Activated naive CD4-positive, alpha-beta T cell treated with Interleukin-2 at 50 U/mL for 16 hours (primary cell): ENCODE data around the gene PLPP4.

ENCODE experiments used
- DNase-seq: peaks from one replicate; pipeline ENCODE4 v3.0.0-alpha.2; 2020

Gene PLPP4

GRCh38 chr10:120527691-120528090 is 70.7 kb downstream of the PLPP4 start:
- no peak for DNase-seq

- no peak for DNase-seq
Observed at GRCh38 chr10:120530699-120531098, 73.7 kb downstream of the PLPP4 start.

DNA sequence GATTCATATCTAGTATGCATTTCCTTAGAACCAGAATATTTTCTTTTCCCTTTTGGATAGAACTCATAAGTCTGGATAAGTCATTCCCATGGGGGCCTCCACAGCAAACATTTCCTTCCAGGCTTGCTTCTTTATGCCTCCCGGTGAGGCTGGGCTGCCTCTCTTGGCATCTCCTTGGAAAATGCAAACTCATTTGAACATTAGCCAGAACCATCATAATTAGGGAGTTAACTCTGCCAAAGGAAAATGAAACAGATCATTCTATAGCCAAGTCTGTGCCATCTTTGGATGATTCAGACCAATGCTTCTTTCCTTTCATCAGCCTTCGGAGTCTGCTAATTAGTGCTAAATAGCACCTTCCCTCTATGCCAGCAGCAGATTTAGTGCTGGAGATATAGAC is 81.1 kb downstream of the PLPP4 start:
- no peak for DNase-seq

GRCh38 chr10:120539076-120539475 is 82.0 kb downstream of the PLPP4 start:
- no peak for DNase-seq

DNA sequence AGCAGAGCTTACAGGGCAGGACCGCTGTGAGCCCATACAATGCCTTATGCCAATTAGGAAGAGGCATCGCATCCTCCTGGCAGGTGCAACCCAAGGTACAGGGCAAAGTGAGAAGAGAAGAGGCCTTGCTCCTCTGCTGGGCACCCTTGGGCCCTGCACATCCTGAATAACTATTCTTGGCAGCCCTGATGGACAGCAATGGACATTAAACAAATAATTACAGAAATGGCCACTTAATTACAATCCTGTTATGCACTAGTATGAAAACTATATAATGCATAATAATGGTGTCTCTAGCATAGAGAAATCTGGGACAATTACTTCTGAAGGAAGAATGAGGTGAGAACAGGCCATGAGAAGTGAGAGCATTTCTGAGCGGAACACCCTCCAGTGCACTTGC is 83.5 kb downstream of the PLPP4 start:
- no peak for DNase-seq

DNA sequence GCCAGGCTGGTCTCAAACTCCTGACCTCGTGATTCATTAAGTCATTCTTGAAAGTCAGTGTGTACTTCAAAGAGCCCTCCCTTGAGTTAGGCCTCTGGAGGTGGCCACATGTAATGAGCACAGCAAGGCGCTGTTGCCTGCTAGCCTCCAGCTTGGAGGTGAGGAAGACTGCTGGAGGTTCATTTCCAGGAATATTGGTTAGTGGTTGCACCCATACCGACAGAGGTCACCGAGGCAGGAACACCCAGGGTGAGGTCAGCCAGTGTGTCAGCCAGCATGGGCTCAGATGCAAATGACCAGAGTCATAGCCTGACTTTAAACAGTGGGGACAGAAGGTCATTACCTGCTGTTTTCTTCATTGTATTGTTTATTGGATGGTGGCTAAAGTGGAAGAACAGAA is 85.0 kb downstream of the PLPP4 start:
- no peak for DNase-seq

DNA sequence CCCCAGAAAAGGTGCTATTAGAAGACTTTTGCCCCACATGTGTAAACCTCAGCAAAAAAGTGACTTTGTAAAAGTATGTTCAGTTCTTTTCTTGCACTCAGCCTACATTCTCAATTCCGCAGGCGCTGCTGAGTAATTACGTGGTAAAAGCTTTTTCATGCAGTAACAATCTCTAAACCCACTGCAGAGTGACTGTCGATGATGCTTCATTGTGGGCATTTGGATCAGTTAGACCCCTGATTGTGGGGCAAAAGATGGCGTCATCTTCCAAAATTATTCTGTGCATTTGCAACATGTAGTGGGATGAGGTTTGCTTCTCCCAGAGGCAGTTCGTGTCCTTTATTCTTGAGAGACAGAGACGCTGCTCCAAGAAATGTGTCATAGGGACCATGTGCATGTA is 85.6 kb downstream of the PLPP4 start:
- no peak for DNase-seq

DNA sequence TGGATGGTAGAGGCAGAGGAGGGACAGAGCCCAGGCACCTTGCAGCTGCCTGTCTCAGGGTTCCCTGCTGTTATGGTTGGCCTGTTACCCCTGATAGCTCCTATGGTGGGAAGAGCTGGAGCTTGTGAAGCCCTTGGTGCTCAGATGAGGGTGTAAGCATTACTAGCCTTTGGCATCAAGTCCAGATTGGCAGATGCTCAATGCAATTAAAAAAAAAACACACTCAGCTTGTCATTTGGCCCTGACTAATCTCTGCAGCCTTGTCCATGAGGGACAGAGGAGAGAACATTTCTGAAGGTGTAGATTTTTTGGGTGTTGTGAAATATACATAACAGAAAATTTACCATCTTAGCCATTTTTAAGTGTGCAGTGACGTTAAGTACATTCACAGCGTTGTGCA is 86.3 kb downstream of the PLPP4 start:
- no peak for DNase-seq

- no peak for DNase-seq
Observed at GRCh38 chr10:120548210-120548609, 91.2 kb downstream of the PLPP4 start.

GRCh38 chr10:120552262-120552661 is 95.2 kb downstream of the PLPP4 start:
- no peak for DNase-seq

- no peak for DNase-seq
Observed at GRCh38 chr10:120553911-120554310, 96.9 kb downstream of the PLPP4 start.

DNA sequence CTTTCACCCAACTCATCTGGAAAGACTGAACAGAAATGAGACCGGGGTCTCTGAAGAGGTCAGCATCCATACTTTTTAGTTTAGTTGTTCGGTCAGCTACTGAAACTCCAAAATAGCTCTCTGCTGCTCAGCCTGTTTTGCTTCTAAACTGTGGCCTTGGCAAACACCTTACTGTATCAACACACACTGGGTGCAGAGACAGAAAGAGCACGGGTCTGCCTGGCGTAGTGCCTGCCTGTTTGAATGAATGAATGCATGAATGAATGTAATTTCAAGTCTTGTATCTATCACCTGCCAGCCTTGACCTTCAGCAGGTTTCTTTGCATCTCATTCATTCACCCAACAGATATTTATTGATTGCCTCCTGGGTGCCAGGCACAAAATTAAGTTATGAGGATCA is 98.4 kb downstream of the PLPP4 start:
- DNase-seq, result no peak

DNA sequence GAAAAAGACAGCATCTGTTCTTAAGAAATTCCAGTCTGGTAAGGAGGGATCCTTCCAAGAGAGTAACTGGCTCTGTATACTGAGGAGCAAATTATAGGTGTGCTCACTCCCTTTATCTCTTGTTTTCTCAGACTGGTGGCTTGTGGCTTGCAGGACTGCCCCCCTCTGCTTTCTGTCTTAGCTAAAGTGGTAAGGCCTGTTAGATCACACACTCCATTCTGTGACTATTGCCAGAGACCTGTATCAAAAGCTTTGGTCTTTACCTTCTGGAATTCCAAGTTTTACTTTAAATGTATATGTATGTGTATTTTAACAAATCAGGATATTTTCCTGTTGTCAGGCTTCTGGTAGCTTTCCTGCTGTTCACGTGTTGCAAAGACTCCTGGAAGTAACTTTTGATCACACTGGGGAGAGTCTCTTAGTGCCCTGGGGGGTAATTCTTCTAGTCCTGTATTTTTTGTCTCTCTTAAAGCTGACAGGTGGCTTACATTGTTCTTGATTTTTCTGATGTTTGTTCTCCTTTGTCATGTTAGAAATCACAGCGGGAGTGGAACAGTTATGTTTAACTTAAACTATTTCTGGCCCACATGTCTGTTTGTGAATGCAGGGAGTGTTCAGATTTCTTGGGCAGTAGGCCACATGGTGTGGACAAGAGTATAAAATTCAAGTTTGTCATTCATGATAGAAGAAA is 99.0 kb downstream of the PLPP4 start:
- DNase-seq, result no peak

DNA sequence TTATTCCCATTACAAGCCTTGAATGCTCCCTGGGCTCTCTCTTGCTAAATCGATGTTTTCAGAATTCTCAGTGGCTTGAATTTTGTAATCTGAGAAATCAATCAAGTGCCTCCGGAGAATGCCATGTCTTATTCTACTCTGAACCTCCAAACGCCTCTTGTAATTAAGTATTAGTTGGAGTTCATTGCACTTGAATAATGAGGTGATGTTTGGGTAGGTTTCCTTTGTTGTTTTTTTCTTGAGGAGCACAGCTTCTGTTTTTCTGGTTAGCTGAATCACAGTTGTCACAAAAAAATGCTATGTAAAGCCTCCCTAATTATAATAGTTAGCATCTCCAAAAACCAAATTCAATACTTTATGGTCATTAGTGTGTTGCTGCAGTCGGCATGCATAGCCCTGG is 100.3 kb downstream of the PLPP4 start:
- no peak for DNase-seq

GRCh38 chr10:120559800-120560199 is 102.8 kb downstream of the PLPP4 start:
- no peak for DNase-seq

DNA sequence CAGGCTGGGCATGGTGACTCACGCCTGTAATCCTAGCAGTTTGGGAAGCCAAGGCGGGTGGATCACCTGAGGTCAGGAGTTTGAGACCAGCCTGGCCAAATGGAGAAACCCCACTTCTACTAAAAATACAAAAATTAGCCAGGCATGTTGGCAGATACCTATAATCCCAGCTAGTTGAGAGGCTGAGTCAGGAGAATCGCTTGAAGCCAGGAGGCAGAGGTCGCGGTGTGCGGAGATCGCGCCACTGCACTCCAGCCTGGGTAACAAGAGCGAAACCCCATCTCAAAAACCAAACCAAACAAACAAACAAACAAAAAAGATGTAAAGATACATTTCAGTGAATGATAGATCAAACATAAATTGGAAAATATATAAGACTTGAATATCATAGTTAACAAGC is 105.9 kb downstream of the PLPP4 start:
- DNase-seq, result no peak

DNA sequence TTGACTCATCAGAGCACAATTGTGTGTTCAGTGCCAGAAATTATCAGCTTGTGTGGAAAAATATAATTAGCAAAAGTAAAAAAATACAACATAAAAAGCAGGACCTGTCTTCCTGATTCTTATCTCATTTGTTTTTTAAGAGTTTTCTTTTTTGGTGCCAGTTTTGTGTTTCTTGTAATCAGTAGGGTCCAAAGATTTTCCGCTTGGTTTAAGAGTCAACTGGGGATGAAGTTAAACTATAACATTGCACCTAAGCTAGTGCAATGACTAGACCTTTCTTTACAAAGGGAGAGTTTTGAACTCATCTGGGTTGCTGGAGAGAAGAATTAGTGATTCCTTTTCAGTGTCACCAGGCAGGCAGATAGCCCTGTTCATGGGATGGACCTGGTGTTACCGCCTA is 113.4 kb downstream of the PLPP4 start:
- no peak for DNase-seq

DNA sequence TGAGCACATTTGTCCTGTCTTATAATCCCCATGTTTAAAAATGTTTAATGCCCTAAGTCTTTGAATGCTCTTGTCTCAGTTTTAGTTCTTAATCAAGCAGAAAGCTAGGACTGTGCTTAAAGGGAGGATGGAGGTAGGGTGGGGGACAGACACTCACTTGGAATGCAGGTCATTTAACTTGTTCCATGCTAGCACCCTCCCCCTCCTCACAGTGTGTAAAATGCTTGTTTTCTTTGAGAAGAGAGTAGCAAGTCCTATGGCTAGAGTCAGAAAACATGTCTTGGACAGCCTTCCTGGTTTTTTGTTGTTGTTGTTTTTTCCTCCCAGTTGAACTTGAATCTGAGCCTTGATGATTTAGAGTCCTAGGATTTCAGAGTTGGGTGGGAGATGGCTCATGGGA is 114.2 kb downstream of the PLPP4 start:
- no peak for DNase-seq

DNA sequence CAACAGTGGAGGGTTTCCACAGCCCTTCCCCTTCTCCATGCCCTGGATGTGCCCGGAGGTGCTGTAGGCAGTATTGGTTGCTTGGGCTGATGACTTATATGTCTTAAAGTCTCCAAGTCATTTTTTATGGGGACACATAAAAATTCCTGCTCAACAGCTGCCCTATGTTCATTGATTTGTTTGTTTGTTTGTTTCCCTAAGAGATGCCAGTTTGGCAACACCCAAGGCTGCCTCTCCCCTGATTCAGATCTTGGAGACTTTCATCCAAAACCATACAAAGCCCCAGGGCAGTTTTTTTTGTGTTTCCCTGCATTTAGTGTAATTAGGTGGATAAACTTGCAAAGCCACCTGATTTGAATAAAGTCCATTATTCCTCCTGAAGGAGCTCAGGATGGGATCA is 115.3 kb downstream of the PLPP4 start:
- no peak for DNase-seq

DNA sequence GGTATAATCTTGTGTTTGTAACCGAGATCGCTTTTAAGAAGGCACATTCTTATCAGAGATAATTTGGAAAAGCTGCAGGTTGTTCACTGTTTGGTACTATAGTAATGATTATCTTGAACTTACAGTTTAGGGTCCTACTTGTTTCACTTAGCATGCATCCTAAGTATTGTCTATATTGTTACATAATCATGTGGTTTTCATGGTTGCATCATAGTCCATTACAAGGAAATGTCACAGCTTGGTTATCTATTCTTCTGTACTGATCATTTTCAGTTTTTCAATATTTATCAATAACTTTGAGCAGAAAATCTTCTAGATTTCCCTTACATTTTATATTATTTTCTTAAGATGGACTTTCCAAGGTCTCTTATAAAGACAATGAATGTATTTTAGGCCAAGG is 116.3 kb downstream of the PLPP4 start:
- DNase-seq, result no peak

GRCh38 chr10:120574981-120575380 is 118.0 kb downstream of the PLPP4 start:
- DNase-seq, result no peak

- DNase-seq, result no peak
Observed at GRCh38 chr10:120575411-120575810, 118.4 kb downstream of the PLPP4 start.

DNA sequence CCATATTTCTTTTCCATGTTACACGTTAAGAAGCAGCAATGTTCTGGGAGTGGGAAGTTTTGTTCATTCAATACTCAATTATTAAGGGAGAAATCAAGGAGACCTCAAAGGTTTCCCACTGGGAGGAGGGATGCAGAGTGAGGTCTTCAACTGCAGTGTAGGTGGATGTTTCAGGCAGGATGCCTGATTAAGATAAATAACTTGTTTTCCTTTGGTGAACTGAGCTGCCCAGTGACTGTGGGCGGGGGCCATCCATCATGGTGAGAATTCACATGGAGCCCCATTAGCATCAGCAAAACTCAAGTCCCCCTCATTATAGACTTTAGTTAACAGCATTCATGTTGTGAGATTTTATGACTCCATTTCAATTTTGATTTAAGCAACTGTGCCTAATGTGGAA is 121.1 kb downstream of the PLPP4 start:
- no peak for DNase-seq

GRCh38 chr10:120578890-120579289 is 121.9 kb downstream of the PLPP4 start:
- no peak for DNase-seq
